H9 (cell line): ENCODE measurements around the gene ALKBH8. TPM values are rescaled to one million over a fixed set of nuclear protein-coding genes. Genes with fewer than 3 reads are reported as not detected.

ENCODE experiments used
- DNase-seq: peaks from one replicate; pipeline ENCODE4 v3.0.0-alpha.2; 2017
- H2AFZ ChIP-seq: one replicate; pipeline ENCODE4 v1.6.1; 2013; ENCODE audit warnings: mild to moderate bottlenecking, low read length, control low read depth, moderate library complexity
- H2AK5ac ChIP-seq: 2 replicates; pipeline ENCODE4 v1.6.1; 2013; ENCODE audit warnings: low read length, control low read depth, mixed read lengths; ENCODE audit not compliant: insufficient read length
- H2BK120ac ChIP-seq: one replicate; pipeline ENCODE4 v1.6.1; 2013; ENCODE audit warnings: low read depth, mild to moderate bottlenecking, low read length, control low read depth, inconsistent platforms; ENCODE audit not compliant: poor library complexity, severe bottlenecking
- H2BK12ac ChIP-seq: 2 replicates; pipeline ENCODE4 v1.6.1; 2013; ENCODE audit warnings: low read length, control low read depth, mixed read lengths, low read depth; ENCODE audit not compliant: insufficient read length
- H2BK15ac ChIP-seq: 2 replicates; pipeline ENCODE4 v1.6.1; 2013; ENCODE audit warnings: low read depth, low read length, control low read depth
- H2BK20ac ChIP-seq: one replicate; pipeline ENCODE4 v1.6.1; 2013; ENCODE audit warnings: low read depth, mild to moderate bottlenecking, low read length, control low read depth, inconsistent platforms; ENCODE audit not compliant: poor library complexity, severe bottlenecking
- H2BK5ac ChIP-seq: 2 replicates; pipeline ENCODE4 v1.6.1; 2013; ENCODE audit warnings: low read length, control low read depth, mixed read lengths; ENCODE audit not compliant: insufficient read length
- H3K14ac ChIP-seq: 2 replicates; pipeline ENCODE4 v1.6.1; 2013; ENCODE audit warnings: low read length, control low read depth; ENCODE audit not compliant: insufficient read depth
- H3K18ac ChIP-seq: 2 replicates; pipeline ENCODE4 v1.6.1; 2013; ENCODE audit warnings: low read depth, mild to moderate bottlenecking, mixed read lengths, low read length, control low read depth; ENCODE audit not compliant: insufficient read length
- H3K23ac ChIP-seq: 2 replicates; pipeline ENCODE4 v1.6.1; 2013; ENCODE audit warnings: low read length, control low read depth, mixed read lengths, low read depth; ENCODE audit not compliant: insufficient read length
- H3K23me2 ChIP-seq: 2 replicates; pipeline ENCODE4 v1.6.1; 2013; ENCODE audit warnings: low read depth, mild to moderate bottlenecking, mixed read lengths, low read length, control low read depth; ENCODE audit not compliant: insufficient read length, poor library complexity, severe bottlenecking
- H3K27ac ChIP-seq: 2 replicates; pipeline ENCODE4 v1.5.1; 2013; ENCODE audit warnings: low read length, control low read depth, mixed read lengths, low read depth; ENCODE audit not compliant: insufficient read length
- H3K27me3 ChIP-seq: 2 replicates; pipeline ENCODE4 v1.6.1; 2013; ENCODE audit warnings: low read length, control low read depth, inconsistent platforms; ENCODE audit not compliant: insufficient read depth
- H3K4ac ChIP-seq: 2 replicates; pipeline ENCODE4 v1.6.1; 2013; ENCODE audit warnings: low read depth, mild to moderate bottlenecking, control low read depth, inconsistent platforms, low read length, moderate library complexity
- H3K4me1 ChIP-seq: 2 replicates; pipeline ENCODE4 v1.6.1; 2013; ENCODE audit warnings: low read length, control low read depth, inconsistent platforms; ENCODE audit not compliant: insufficient read depth
- H3K4me2 ChIP-seq: 2 replicates; pipeline ENCODE4 v1.6.1; 2013; ENCODE audit warnings: low read length, control low read depth, mixed read lengths; ENCODE audit not compliant: insufficient read length, insufficient read depth
- H3K56ac ChIP-seq: 2 replicates; pipeline ENCODE4 v1.6.1; 2013; ENCODE audit warnings: low read depth, mild to moderate bottlenecking, mixed read lengths, low read length, control low read depth; ENCODE audit not compliant: insufficient read length
- H3K79me1 ChIP-seq: 2 replicates; pipeline ENCODE4 v1.6.1; 2013; ENCODE audit warnings: low read depth, mild to moderate bottlenecking, moderate library complexity, low read length, control low read depth, inconsistent platforms; ENCODE audit not compliant: insufficient read depth, poor library complexity, severe bottlenecking
- H3K79me2 ChIP-seq: 2 replicates; pipeline ENCODE4 v1.6.1; 2013; ENCODE audit warnings: low read length, control low read depth, inconsistent platforms; ENCODE audit not compliant: insufficient read depth
- H3K9ac ChIP-seq: 2 replicates; pipeline ENCODE4 v1.6.1; 2013; ENCODE audit warnings: low read length, control low read depth, mixed read lengths; ENCODE audit not compliant: insufficient read length; ENCODE audit errors: extremely low read depth
- H3K9me3 ChIP-seq: one replicate; pipeline ENCODE4 v1.6.1; 2013; ENCODE audit warnings: low read depth, low read length, inconsistent platforms; ENCODE audit not compliant: control insufficient read depth
- H3T11ph ChIP-seq: one replicate; pipeline ENCODE4 v1.6.1; 2013; ENCODE audit warnings: mild to moderate bottlenecking, low read length, control low read depth, inconsistent platforms
- H4K20me1 ChIP-seq: one replicate; pipeline ENCODE4 v1.6.1; 2013; ENCODE audit not compliant: control insufficient read depth, insufficient read length, insufficient read depth
- H4K5ac ChIP-seq: 2 replicates; pipeline ENCODE4 v1.6.1; 2013; ENCODE audit warnings: low read depth, mild to moderate bottlenecking, mixed read lengths, low read length, control low read depth; ENCODE audit not compliant: insufficient read length
- H4K8ac ChIP-seq: replicated peaks from 2 replicates; pipeline ENCODE4 v1.6.1; 2013; ENCODE audit warnings: low read length, control low read depth, mixed read lengths, low read depth; ENCODE audit not compliant: insufficient read length
- H4K91ac ChIP-seq: 2 replicates; pipeline ENCODE4 v1.6.1; 2013; ENCODE audit warnings: low read depth, mild to moderate bottlenecking, moderate library complexity, mixed read lengths, low read length, control low read depth; ENCODE audit not compliant: insufficient read length
- H3K27ac Mint-ChIP-seq, 3 experiments: 2 replicates in 2 of 3; 3 replicates in 1 of 3; pipeline ENCODE4 v1.8.0; 2020 to 2021; ENCODE audit warnings: mixed read lengths in 3 of 3, mild to moderate bottlenecking in 1 of 3, moderate library complexity in 1 of 3
- H3K27me3 Mint-ChIP-seq: 2 replicates; pipeline ENCODE4 v1.8.0; 2021; ENCODE audit warnings: low read depth, mild to moderate bottlenecking, moderate library complexity, mixed read lengths
- H3K36me3 Mint-ChIP-seq, 3 experiments: 2 replicates in 2 of 3; 3 replicates in 1 of 3; pipeline ENCODE4 v1.8.0; 2020 to 2021; ENCODE audit warnings: low read depth in 3 of 3, mixed read lengths in 3 of 3; ENCODE audit not compliant: insufficient read depth in 1 of 3
- H3K4me1 Mint-ChIP-seq, 2 experiments: 2 replicates each; pipeline ENCODE4 v1.8.0; 2020; ENCODE audit warnings: mixed read lengths in 2 of 2
- H3K4me3 Mint-ChIP-seq, 2 experiments: 2 replicates in 1 of 2; 3 replicates in 1 of 2; pipeline ENCODE4 v1.8.0; 2020 to 2021; ENCODE audit warnings: mild to moderate bottlenecking in 2 of 2, mixed read lengths in 2 of 2, moderate library complexity in 1 of 2
- H3K9me3 Mint-ChIP-seq, 2 experiments: 2 replicates in 1 of 2; 3 replicates in 1 of 2; pipeline ENCODE4 v1.8.0; 2020; ENCODE audit warnings: mild to moderate bottlenecking in 2 of 2, mixed read lengths in 2 of 2, moderate library complexity in 1 of 2
- total RNA-seq: library from RNA; stranded (reverse); gene quantifications from 2 replicates; pipeline ENCODE4 v1.2.1, GENCODE V29; 2021
- TF ChIP-seq, protein P1 (sequence below): fragments of 200-600 bp; sonication (generic); conservative IDR thresholded peaks from 3 replicates; pipeline ENCODE4 v1.8.0; 2021; ENCODE audit warnings: antibody characterized with exemption, mild to moderate bottlenecking

Gene ALKBH8
- total RNA-seq, 1 experiment from 2014 or later = 12.7 TPM

GRCh38 chr11:107482234-107482633 is 83.3 kb downstream of the ALKBH8 start:
- H3K18ac ChIP-seq = no peak overlapping the region
- H2AK5ac ChIP-seq = no peak overlapping the region
- no peaks in the 10 kb centered on the region for H3K23me2 ChIP-seq
- no peak overlapping the region; a peak in 1 of 7 replicates for H3K27ac Mint-ChIP-seq
- H3K14ac ChIP-seq = no peak overlapping the region
- no peak overlapping the region for H2BK12ac ChIP-seq
- H4K8ac ChIP-seq = no peak overlapping the region
- no peak overlapping the region for H3T11ph ChIP-seq
- no peak for DNase-seq
- TF ChIP-seq, protein P1, sequence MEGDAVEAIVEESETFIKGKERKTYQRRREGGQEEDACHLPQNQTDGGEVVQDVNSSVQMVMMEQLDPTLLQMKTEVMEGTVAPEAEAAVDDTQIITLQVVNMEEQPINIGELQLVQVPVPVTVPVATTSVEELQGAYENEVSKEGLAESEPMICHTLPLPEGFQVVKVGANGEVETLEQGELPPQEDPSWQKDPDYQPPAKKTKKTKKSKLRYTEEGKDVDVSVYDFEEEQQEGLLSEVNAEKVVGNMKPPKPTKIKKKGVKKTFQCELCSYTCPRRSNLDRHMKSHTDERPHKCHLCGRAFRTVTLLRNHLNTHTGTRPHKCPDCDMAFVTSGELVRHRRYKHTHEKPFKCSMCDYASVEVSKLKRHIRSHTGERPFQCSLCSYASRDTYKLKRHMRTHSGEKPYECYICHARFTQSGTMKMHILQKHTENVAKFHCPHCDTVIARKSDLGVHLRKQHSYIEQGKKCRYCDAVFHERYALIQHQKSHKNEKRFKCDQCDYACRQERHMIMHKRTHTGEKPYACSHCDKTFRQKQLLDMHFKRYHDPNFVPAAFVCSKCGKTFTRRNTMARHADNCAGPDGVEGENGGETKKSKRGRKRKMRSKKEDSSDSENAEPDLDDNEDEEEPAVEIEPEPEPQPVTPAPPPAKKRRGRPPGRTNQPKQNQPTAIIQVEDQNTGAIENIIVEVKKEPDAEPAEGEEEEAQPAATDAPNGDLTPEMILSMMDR = no peak
- H3K4me3 Mint-ChIP-seq = no peak overlapping the region
- no peaks in the 10 kb centered on the region for H3K9me3 Mint-ChIP-seq
- no peak overlapping the region for H3K56ac ChIP-seq
- H3K4me1 Mint-ChIP-seq = no peaks in the 10 kb centered on the region
- no peak overlapping the region for H2BK15ac ChIP-seq
- H3K9ac ChIP-seq = no peak overlapping the region
- H3K23ac ChIP-seq = no peak overlapping the region
- no peaks in the 10 kb centered on the region for H3K79me1 ChIP-seq
- H3K4ac ChIP-seq = no peak overlapping the region
- no peaks in the 10 kb centered on the region for H3K36me3 Mint-ChIP-seq
- H3K27me3 Mint-ChIP-seq = no peaks in the 10 kb centered on the region
- no peak overlapping the region for H2BK5ac ChIP-seq
- H3K4me2 ChIP-seq = no peak overlapping the region
- H4K20me1 ChIP-seq = no peaks in the 10 kb centered on the region
- no peaks in the 10 kb centered on the region for H3K79me2 ChIP-seq
- no peaks in the 10 kb centered on the region for H3K4me1 ChIP-seq
- no peak overlapping the region for H3K27ac ChIP-seq
- no peak overlapping the region for H2BK120ac ChIP-seq
- H3K9me3 ChIP-seq = no peaks in the 10 kb centered on the region
- H4K5ac ChIP-seq = no peak overlapping the region
- no peak overlapping the region for H2AFZ ChIP-seq
- H2BK20ac ChIP-seq = no peak overlapping the region
- H4K91ac ChIP-seq = no peak overlapping the region
- H3K27me3 ChIP-seq = no peaks in the 10 kb centered on the region
